Tibial nerve (tissue), 4 donors: ENCODE data around the gene OTOG.

Experiments
- EP300 ChIP-seq, 2 donors: sonication (generic); formaldehyde crosslinking; IDR thresholded peaks; one replicate each; pipeline ENCODE4 v1.6.1; 2017; ENCODE audit warnings: antibody characterized with exemption in 2 of 2, mild to moderate bottlenecking in 1 of 2
- POLR2A ChIP-seq, 2 donors: fragments of 450-650 bp; IDR thresholded peaks; one replicate each; pipeline ENCODE4 v1.6.1; 2017; ENCODE audit warnings: antibody characterized with exemption in 2 of 2, mild to moderate bottlenecking in 2 of 2, moderate library complexity in 2 of 2
- TF ChIP-seq, protein P1 (sequence below), 5 experiments: fragments of 200-600 bp in 3 of 5; fragments of 450-650 bp in 2 of 5; sonication (generic) in 3 of 5; IDR thresholded peaks; one replicate each; pipeline ENCODE4 v1.5.1; 2016 to 2019; ENCODE audit warnings: antibody characterized with exemption in 5 of 5, mild to moderate bottlenecking in 3 of 5, moderate library complexity in 2 of 5

DNA sequence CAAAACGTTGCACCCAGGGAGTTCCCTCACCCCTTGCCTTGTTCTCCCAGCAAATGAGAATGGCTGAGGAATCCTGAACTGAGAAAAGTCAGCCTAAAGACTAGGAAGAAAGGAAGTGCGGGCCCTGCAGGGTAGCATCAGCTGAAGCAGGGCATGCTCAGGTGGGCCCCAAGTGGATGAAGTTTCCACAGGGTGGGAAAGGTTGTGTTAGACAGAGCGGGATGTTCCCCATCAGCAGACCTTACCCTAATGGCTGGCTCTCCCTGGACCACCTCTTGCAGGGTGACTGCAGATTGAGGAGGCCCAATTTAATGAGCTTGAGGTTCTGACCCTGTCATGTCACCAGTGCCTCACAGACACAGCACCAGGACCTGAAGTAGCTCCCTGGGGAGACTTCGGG lies 90.8 kb downstream of the OTOG start:
- TF ChIP-seq, protein P1, sequence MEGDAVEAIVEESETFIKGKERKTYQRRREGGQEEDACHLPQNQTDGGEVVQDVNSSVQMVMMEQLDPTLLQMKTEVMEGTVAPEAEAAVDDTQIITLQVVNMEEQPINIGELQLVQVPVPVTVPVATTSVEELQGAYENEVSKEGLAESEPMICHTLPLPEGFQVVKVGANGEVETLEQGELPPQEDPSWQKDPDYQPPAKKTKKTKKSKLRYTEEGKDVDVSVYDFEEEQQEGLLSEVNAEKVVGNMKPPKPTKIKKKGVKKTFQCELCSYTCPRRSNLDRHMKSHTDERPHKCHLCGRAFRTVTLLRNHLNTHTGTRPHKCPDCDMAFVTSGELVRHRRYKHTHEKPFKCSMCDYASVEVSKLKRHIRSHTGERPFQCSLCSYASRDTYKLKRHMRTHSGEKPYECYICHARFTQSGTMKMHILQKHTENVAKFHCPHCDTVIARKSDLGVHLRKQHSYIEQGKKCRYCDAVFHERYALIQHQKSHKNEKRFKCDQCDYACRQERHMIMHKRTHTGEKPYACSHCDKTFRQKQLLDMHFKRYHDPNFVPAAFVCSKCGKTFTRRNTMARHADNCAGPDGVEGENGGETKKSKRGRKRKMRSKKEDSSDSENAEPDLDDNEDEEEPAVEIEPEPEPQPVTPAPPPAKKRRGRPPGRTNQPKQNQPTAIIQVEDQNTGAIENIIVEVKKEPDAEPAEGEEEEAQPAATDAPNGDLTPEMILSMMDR (IDR thresholded peaks at IDR 0.05): no peak
- TF ChIP-seq POLR2A (IDR thresholded peaks at IDR 0.05) (no peak), EP300 (IDR thresholded peaks at IDR 0.05) (no peak)
